SK-N-SH (cell line): Measurements from ENCODE around the gene DENND2C. TPM values are rescaled to one million over a fixed set of nuclear protein-coding genes. Genes with fewer than 3 reads are reported as not detected.
A peak's percentile ranks its signal among the peaks of the same experiment; 100 is the strongest.

Experiments used
- CTCF ChIA-PET: fragments of 300-600, 350-600 bp; formaldehyde crosslinking; extraction: SDS; loops from one replicate; lab custom pipeline; 2021; lab: Yijun Ruan, JAX
- POLR2A ChIA-PET: fragments of 350-600 bp; sonication (Branson Sonifier 250); formaldehyde crosslinking; extraction: SDS; loops from one replicate; lab custom pipeline; 2020; ENCODE audit warnings: antibody characterized with exemption, inconsistent platforms; lab: Yijun Ruan, JAX
- DNase-seq: peaks from one replicate; pipeline ENCODE4 v3.0.0; 2012
- H2AFZ ChIP-seq: fragments of 200-600 bp; sonication (generic); 2 replicates; pipeline ENCODE4 v1.8.1; 2016; ENCODE audit warnings: antibody characterized with exemption, mild to moderate bottlenecking, low read depth
- H3F3A ChIP-seq: fragments of 200-600 bp; sonication (generic); replicated peaks from 2 replicates; pipeline ENCODE3; 2016; ENCODE audit warnings: antibody characterized with exemption, mild to moderate bottlenecking; ENCODE audit not compliant: insufficient read depth
- H3K27ac ChIP-seq, 2 experiments: fragments of 200-500 bp in 1 of 2; fragments of 200-600 bp in 1 of 2; sonication (Bioruptor generic) in 1 of 2; sonication (generic), shearing (Covaris generic) in 1 of 2; 2 replicates each; pipeline versions ENCODE4 v1.5.1 to v1.6.1; 2014 to 2016; ENCODE audit warnings: low read depth in 2 of 2, inconsistent platforms in 1 of 2, low read length in 1 of 2, mild to moderate bottlenecking in 1 of 2, mixed read lengths in 1 of 2
- H3K27me3 ChIP-seq: fragments of 200-600 bp; sonication (generic), shearing (Covaris generic); 2 replicates; pipeline ENCODE4 v1.6.1; 2016; ENCODE audit warnings: mixed run types; ENCODE audit not compliant: insufficient read depth
- H3K36me3 ChIP-seq, 2 experiments: fragments of 200-500 bp in 1 of 2; fragments of 200-600 bp in 1 of 2; sonication (Bioruptor generic) in 1 of 2; sonication (generic) in 1 of 2; replicated peaks in 1 of 2; 2 replicates each; pipeline versions ENCODE3 to v1.5.1; 2014 to 2016; ENCODE audit warnings: low read length in 1 of 2, mild to moderate bottlenecking in 1 of 2; ENCODE audit not compliant: insufficient read depth in 2 of 2, control insufficient read depth in 1 of 2
- H3K4me1 ChIP-seq, 2 experiments: fragments of 200-500 bp in 1 of 2; fragments of 200-600 bp in 1 of 2; sonication (Bioruptor generic) in 1 of 2; sonication (generic), shearing (Covaris generic) in 1 of 2; 2 replicates each; pipeline versions ENCODE4 v1.5.1 to v1.6.1; 2014 to 2016; ENCODE audit warnings: low read depth in 1 of 2, low read length in 1 of 2, mixed run types in 1 of 2; ENCODE audit not compliant: insufficient read depth in 2 of 2, control insufficient read depth in 1 of 2
- H3K4me2 ChIP-seq: fragments of 200-600 bp; sonication (generic), shearing (Covaris generic); 2 replicates; pipeline ENCODE4 v1.6.1; 2017; ENCODE audit warnings: mixed run types
- H3K4me3 ChIP-seq, 2 experiments: fragments of 200-500 bp in 1 of 2; fragments of 200-600 bp in 1 of 2; sonication (Bioruptor generic) in 1 of 2; sonication (generic), shearing (Covaris generic) in 1 of 2; 2 replicates each; pipeline versions ENCODE4 v1.5.1 to v1.8.1; 2014 to 2016; ENCODE audit warnings: low read depth in 2 of 2, inconsistent platforms in 1 of 2, low read length in 1 of 2, mild to moderate bottlenecking in 1 of 2, mixed read lengths in 1 of 2, moderate library complexity in 1 of 2
- H3K79me2 ChIP-seq: fragments of 200-600 bp; sonication (generic); 2 replicates; pipeline ENCODE4 v1.8.1; 2017; ENCODE audit warnings: mild to moderate bottlenecking; ENCODE audit not compliant: insufficient read depth
- H3K9ac ChIP-seq: fragments of 200-600 bp; sonication (generic); 2 replicates; pipeline ENCODE4 v1.6.1; 2017; ENCODE audit warnings: mixed run types
- H3K9me2 ChIP-seq: fragments of 200-600 bp; sonication (generic); 2 replicates; pipeline ENCODE4 v1.6.1; 2017; ENCODE audit warnings: mixed run types
- H3K9me3 ChIP-seq: fragments of 200-600 bp; sonication (generic); 2 replicates; pipeline ENCODE4 v1.6.1; 2017; ENCODE audit warnings: mixed run types, mild to moderate bottlenecking, moderate library complexity
- H4K20me1 ChIP-seq: fragments of 200-600 bp; sonication (generic); 2 replicates; pipeline ENCODE4 v1.6.1; 2017; ENCODE audit warnings: mild to moderate bottlenecking, mixed run types; ENCODE audit not compliant: insufficient read depth
- EP300 ChIP-seq, 2 experiments: IDR thresholded peaks; 2 replicates each; pipeline versions ENCODE4 v1.4.0 to v1.6.1; 2012; ENCODE audit warnings: borderline replicate concordance in 1 of 2, low read depth in 1 of 2, low read length in 1 of 2
- FOSL2 ChIP-seq: IDR thresholded peaks from 2 replicates; pipeline ENCODE4 v1.4.0; 2012; ENCODE audit warnings: low read depth, mild to moderate bottlenecking, moderate library complexity, borderline replicate concordance
- GATA2 ChIP-seq: sonication (generic); formaldehyde crosslinking; IDR thresholded peaks from 2 replicates; pipeline ENCODE4 v1.5.0; 2020; ENCODE audit warnings: mild to moderate bottlenecking, missing genetic modification reagents
- POLR2AphosphoS5 ChIP-seq: IDR thresholded peaks from 2 replicates; pipeline ENCODE4 v1.6.1; 2012; ENCODE audit warnings: low read depth, low read length
- RAD21 ChIP-seq: IDR thresholded peaks from 2 replicates; pipeline ENCODE4 v1.6.1; 2012; ENCODE audit warnings: mild to moderate bottlenecking, low read length
- RFX5 ChIP-seq: IDR thresholded peaks from 2 replicates; pipeline ENCODE4 v1.6.1; 2012; ENCODE audit warnings: mild to moderate bottlenecking, improper control_type of control experiment, low read length
- TCF12 ChIP-seq: IDR thresholded peaks from 2 replicates; pipeline ENCODE4 v1.4.0; 2012
- TEAD4 ChIP-seq: IDR thresholded peaks from 2 replicates; pipeline ENCODE4 v1.4.0; 2012; ENCODE audit warnings: mild to moderate bottlenecking, borderline replicate concordance; ENCODE audit not compliant: insufficient read depth
- YY1 ChIP-seq: IDR thresholded peaks from 2 replicates; pipeline ENCODE4 v1.4.0; 2012; ENCODE audit warnings: low read depth, mild to moderate bottlenecking
- WGBS: methylation state at CpG from one replicate; pipeline ENCODE4 v1.1.6; 2017; ENCODE audit warnings: low lambda C conversion rate; 5-methylcytosine and 5-hydroxymethylcytosine counted together
- polyA plus RNA-seq, 3 experiments: library from polyadenylated mRNA; depleted of rRNA; stranded (reverse); fragments of >200 nt; gene quantifications; 2 replicates each; pipeline ENCODE4 v1.2.3, GENCODE V29; 2012
- TF ChIP-seq, protein P1 (sequence below): IDR thresholded peaks from 2 replicates; pipeline ENCODE4 v1.4.0; 2012; ENCODE audit warnings: low read depth, borderline replicate concordance
- TF ChIP-seq, protein P2 (sequence below): fragments of 150-350 bp; IDR thresholded peaks from 2 replicates; pipeline ENCODE4 v1.6.1; 2016; ENCODE audit warnings: mild to moderate bottlenecking, low read depth, low read length
- TF ChIP-seq, protein P3 (sequence below): IDR thresholded peaks from 2 replicates; pipeline ENCODE4 v1.4.0; 2012; ENCODE audit warnings: low read depth
- TF ChIP-seq, protein P4 (sequence below): IDR thresholded peaks from 2 replicates; pipeline ENCODE4; 2012
- TF ChIP-seq, protein P5 (sequence below): IDR thresholded peaks from 2 replicates; pipeline ENCODE4 v1.6.1; 2012; ENCODE audit warnings: mild to moderate bottlenecking, low read depth, low read length, moderate library complexity

The DENND2C gene
- polyA plus RNA-seq, 1 of the 3 experiments (the other 2 are of a cell fraction): 0.03 TPM

DNA sequence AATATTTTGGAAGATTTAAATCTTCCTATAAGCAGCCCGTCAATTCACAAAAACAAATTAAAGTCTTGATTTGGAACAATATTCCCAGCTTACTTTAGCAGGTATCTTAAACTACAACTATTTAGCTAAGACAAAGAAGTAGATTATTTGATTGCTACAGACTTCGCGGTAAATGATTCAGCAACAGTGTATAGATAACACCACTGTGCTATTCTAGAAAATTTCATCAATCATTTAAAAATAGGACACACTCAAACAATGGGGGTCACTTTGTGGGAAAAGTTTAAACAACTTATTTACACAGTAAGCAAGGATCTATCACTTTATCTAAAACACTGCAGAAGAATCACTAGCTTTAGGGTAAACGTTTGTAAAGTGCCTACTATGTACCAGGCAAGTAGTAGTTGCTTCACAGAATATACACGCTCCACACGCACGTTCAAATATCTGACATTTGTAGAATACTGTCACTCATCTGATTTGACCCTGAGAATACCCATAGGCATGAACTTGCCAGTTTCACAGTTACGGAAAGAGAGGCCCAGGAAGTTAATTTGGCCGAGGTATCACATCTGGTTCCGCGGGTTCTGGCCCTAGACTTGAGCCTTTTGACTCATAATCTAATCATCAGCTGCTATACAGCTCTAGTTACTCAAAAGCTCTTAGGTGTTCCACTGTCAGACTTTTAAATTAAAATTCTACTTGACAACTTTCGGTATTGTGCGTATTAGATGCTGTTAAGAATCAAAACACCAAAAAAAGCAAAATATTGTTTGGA, 876 bp downstream of the DENND2C start:
- CTCF ChIA-PET: interaction anchor here (0.7 to 2.5 kb wide), 8 partner anchors 9 to 444 kb away, joined by 3 to 16 read pairs (median 3); no protein-coding TSS in a partner anchor
- POLR2A ChIA-PET: interaction anchor here (0.7 kb wide), 1 partner anchor 93 kb away, joined by 3 read pairs; no protein-coding TSS in a partner anchor
- Histone ChIP-seq H3K27me3 (no peaks in the 10 kb centered on the region; the same call in 1 of the 2 replicates), H3K4me1 (peaks cover 0 to 9% of the 10 kb centered on the region in 2 experiments; a peak in 1 of 4 replicates), H3K36me3 (no peaks in the 10 kb centered on the region), H3K4me3 (peak overlapping the region; percentile 58 to 80), H3K79me2 (no peaks in the 10 kb centered on the region), H3K4me2 (peak overlapping the region; percentile 85), H3K27ac (no peak overlapping the region), H3K9ac (peak overlapping the region; percentile 45; the same call in 1 of the 2 replicates), H2AFZ (peak overlapping the region; percentile 92), H3K9me2 (no peaks in the 10 kb centered on the region), H3K9me3 (no peaks in the 10 kb centered on the region), H4K20me1 (no peaks in the 10 kb centered on the region), H3F3A (no peaks in the 10 kb centered on the region)
- TF ChIP-seq TEAD4 (no peak), TCF12 (no peak), YY1 (no peak), POLR2AphosphoS5 (no peak), EP300 (IDR thresholded peaks at IDR 0.05; ENCODE audit: borderline replicate concordance in 1 of 2, low read depth in 1 of 2, low read length in 1 of 2) (no peak)
- TF ChIP-seq, protein P1, sequence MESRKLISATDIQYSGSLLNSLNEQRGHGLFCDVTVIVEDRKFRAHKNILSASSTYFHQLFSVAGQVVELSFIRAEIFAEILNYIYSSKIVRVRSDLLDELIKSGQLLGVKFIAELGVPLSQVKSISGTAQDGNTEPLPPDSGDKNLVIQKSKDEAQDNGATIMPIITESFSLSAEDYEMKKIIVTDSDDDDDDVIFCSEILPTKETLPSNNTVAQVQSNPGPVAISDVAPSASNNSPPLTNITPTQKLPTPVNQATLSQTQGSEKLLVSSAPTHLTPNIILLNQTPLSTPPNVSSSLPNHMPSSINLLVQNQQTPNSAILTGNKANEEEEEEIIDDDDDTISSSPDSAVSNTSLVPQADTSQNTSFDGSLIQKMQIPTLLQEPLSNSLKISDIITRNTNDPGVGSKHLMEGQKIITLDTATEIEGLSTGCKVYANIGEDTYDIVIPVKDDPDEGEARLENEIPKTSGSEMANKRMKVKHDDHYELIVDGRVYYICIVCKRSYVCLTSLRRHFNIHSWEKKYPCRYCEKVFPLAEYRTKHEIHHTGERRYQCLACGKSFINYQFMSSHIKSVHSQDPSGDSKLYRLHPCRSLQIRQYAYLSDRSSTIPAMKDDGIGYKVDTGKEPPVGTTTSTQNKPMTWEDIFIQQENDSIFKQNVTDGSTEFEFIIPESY: no peak
- TF ChIP-seq, protein P2, sequence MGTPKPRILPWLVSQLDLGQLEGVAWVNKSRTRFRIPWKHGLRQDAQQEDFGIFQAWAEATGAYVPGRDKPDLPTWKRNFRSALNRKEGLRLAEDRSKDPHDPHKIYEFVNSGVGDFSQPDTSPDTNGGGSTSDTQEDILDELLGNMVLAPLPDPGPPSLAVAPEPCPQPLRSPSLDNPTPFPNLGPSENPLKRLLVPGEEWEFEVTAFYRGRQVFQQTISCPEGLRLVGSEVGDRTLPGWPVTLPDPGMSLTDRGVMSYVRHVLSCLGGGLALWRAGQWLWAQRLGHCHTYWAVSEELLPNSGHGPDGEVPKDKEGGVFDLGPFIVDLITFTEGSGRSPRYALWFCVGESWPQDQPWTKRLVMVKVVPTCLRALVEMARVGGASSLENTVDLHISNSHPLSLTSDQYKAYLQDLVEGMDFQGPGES: no peak
- TF ChIP-seq, protein P3, sequence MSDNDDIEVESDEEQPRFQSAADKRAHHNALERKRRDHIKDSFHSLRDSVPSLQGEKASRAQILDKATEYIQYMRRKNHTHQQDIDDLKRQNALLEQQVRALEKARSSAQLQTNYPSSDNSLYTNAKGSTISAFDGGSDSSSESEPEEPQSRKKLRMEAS: no peak
- WGBS: 66% methylated on average over 13 of the region's 13 CpGs
- peak; percentile 9 for DNase-seq

DNA sequence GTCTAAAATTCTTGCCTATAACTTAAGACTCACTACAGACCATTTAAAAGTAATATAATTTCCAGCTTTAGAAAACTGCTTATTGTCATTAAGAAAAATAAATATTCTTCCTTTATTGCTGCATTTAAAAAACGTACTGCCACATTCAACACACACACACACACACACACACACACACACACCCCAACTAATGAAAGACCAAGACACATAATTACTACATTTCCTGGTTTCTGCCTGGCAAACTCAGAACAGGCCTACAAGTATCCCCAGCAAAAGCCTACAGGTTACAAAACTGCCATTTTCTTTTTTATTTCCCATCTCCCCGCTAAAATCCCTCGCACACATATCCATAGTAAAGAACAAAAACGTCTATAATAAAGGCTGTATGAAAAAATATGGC, 1.5 kb downstream of the DENND2C start:
- ChIA-PET POLR2A (no interaction called here), CTCF (interaction anchor here (0.6 to 2.5 kb wide), 3 partner anchors 11 to 912 kb away, joined by 3 to 16 read pairs (median 4); no protein-coding TSS in a partner anchor)
- TF ChIP-seq, protein P1: no peak
- TF ChIP-seq RAD21: no peak
- TF ChIP-seq GATA2 (CRISPR knock-in tag): no peak
- no peak for TF ChIP-seq RFX5
- TF ChIP-seq YY1: no peak
- TF ChIP-seq, protein P4, sequence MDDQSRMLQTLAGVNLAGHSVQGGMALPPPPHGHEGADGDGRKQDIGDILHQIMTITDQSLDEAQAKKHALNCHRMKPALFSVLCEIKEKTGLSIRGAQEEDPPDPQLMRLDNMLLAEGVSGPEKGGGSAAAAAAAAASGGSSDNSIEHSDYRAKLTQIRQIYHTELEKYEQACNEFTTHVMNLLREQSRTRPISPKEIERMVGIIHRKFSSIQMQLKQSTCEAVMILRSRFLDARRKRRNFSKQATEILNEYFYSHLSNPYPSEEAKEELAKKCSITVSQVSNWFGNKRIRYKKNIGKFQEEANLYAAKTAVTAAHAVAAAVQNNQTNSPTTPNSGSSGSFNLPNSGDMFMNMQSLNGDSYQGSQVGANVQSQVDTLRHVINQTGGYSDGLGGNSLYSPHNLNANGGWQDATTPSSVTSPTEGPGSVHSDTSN: no peak
- no peak for TF ChIP-seq FOSL2
- TF ChIP-seq, protein P5, sequence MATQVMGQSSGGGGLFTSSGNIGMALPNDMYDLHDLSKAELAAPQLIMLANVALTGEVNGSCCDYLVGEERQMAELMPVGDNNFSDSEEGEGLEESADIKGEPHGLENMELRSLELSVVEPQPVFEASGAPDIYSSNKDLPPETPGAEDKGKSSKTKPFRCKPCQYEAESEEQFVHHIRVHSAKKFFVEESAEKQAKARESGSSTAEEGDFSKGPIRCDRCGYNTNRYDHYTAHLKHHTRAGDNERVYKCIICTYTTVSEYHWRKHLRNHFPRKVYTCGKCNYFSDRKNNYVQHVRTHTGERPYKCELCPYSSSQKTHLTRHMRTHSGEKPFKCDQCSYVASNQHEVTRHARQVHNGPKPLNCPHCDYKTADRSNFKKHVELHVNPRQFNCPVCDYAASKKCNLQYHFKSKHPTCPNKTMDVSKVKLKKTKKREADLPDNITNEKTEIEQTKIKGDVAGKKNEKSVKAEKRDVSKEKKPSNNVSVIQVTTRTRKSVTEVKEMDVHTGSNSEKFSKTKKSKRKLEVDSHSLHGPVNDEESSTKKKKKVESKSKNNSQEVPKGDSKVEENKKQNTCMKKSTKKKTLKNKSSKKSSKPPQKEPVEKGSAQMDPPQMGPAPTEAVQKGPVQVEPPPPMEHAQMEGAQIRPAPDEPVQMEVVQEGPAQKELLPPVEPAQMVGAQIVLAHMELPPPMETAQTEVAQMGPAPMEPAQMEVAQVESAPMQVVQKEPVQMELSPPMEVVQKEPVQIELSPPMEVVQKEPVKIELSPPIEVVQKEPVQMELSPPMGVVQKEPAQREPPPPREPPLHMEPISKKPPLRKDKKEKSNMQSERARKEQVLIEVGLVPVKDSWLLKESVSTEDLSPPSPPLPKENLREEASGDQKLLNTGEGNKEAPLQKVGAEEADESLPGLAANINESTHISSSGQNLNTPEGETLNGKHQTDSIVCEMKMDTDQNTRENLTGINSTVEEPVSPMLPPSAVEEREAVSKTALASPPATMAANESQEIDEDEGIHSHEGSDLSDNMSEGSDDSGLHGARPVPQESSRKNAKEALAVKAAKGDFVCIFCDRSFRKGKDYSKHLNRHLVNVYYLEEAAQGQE: no peak

More for the DNA sequence above, 1.5 kb downstream of the DENND2C start:
- no peaks in the 10 kb centered on the region for H3K36me3 ChIP-seq
- H3F3A ChIP-seq: no peaks in the 10 kb centered on the region
- H3K4me3 ChIP-seq: no peak overlapping the region
- 58% methylated on average over 4 of the region's 4 CpGs for WGBS
- no peak overlapping the region for H3K27ac ChIP-seq
- no peaks in the 10 kb centered on the region for H3K9me3 ChIP-seq
- no peaks in the 10 kb centered on the region for H4K20me1 ChIP-seq
- no peak overlapping the region for H3K9ac ChIP-seq
- H3K9me2 ChIP-seq: no peaks in the 10 kb centered on the region
- no peaks in the 10 kb centered on the region; the same call in 1 of the 2 replicates for H3K27me3 ChIP-seq
- peaks cover 0 to 9% of the 10 kb centered on the region in 2 experiments; a peak in 1 of 4 replicates for H3K4me1 ChIP-seq
- H3K4me2 ChIP-seq: no peak overlapping the region
- H2AFZ ChIP-seq: no peak overlapping the region
- no peak for DNase-seq
- H3K79me2 ChIP-seq: no peaks in the 10 kb centered on the region
